HG02981 (cell line): ENCODE results near the gene FTCDNL1.

Source experiments
- ATAC-seq: cut with Tn5 transposase; IDR thresholded peaks from one replicate; pipeline ENCODE4 v1.9.1; 2021; ENCODE audit warnings: mild to moderate bottlenecking, moderate library complexity; ENCODE audit not compliant: unreplicated experiment

FTCDNL1 gene

DNA sequence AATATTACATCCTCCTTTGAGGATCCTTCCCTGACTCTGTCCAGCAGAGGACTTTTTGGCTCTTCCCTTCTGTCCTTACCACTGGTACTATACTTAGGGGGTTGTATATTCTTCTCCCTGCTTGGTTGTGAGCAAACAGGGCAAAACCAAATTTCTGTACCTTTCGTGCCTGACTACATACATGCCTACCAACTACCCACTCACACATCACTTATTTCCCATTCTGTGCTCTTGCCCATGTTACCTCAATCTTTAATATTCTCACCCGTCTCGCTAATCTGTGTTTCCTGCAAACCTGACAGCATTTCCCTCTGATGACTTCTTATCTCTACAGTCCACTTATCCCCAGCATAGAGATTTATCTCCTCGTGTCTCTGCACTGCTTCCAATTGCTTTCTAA is 58.6 kb downstream of the FTCDNL1 start:
- ATAC-seq = no peak

GRCh38 chr2:199791326-199791725 is 59.7 kb downstream of the FTCDNL1 start:
- no peak for ATAC-seq

GRCh38 chr2:199784512-199784911 is 66.5 kb downstream of the FTCDNL1 start:
- no peak for ATAC-seq

- ATAC-seq = no peak
These were observed 71.4 kb downstream of the FTCDNL1 start for GRCh38 chr2:199779589-199779988.

DNA sequence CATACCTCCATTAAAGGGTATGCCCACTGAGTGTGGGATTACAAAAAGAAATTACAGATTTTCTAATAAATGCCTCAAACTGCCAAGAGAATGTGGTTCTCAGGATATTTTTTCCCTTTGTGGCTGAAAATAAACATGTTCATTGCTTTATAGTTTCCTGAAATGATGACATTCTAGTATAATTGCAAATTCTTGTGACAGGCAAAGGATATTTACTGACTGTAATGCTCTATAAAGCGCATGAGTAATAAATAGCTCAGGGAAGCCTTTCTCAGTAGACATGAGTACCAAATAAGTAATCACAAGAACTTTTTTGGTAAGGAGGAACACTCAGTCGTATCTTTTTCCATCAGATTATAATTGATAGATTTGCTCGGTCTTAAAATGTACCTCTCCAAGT is 72.3 kb downstream of the FTCDNL1 start:
- no peak for ATAC-seq

DNA sequence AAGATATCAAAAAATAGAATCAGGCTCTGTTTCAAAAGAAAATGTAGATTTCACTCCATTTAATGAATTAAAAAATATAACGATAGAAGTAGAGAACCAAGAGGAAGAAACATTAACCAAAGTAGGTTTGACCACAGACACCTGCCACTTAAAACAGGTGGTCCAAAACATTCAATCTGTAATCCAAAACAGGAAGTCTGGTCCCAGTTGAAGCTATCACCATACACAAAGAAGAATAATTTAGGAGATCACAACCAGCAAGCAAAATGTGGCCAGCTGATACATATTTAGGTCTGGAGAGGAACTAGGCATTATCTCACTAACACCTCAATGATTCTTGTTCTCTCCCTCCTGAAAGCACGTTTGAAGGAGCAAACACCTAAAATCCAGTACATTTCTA is 73.1 kb downstream of the FTCDNL1 start:
- no peak for ATAC-seq

DNA sequence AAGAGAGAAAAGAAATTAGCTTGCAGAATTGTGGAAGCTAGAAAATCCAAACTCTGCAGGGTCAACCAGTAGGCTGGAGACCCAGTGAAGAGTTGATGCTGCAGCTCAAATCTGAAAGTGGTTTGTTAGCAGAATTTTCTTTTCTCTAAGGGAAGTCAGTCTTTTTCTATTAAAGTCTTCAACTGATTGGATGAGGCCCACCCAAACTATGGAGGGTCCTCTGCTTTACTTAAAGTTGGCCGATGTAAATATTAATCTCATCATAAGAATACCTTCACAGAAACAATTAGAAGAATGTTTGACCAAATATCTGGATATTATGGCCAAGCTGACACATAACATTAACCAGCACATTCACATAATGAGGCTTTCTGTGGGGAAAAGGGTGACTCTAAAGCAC is 73.7 kb downstream of the FTCDNL1 start:
- no peak for ATAC-seq

GRCh38 chr2:199775267-199775666 is 75.7 kb downstream of the FTCDNL1 start:
- ATAC-seq = no peak

DNA sequence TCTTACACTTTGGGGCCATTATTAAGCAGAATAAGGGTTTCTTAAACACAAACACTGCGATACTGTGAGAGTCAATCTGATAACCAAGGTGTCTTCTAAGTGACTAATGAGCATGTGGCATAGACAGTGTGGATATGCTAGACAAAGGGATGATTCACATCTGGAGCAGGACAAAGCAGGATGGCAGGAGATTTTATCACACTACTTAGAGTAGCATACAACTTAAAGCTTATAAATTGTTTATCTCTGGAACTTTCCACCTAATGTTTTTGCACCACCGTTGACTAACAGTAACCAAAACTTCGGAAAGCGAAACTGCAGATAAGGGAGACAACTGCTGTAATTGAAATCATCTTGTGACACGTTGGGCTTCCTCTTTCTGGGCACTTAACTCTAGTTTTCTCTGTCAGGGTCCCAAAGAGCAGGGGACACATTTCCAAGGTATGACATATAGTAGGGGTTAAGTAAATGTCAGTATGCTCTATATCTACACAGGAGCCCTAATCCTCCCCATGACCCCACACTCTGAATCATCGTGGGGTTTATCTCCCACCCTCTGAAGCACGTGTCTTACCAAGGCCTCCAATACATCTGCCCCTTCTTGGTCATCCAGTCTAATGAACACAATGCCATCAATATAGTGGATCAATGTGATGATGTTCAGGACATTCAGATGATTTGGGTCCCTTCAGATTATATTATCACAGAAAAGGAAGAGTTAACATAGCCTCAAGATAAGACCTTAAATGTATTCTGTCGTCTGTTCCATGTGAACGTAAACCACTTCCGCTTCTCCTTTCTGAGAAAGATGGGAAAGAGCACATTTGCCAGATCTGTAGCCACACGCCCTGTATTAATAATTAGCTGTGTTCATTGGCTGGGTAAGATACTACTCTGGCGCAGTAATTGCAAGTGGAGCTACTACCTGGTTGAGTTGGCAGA is 78.7 kb downstream of the FTCDNL1 start:
- ATAC-seq = no peak

- ATAC-seq = no peak
These were observed 80.3 kb downstream of the FTCDNL1 start for GRCh38 chr2:199770716-199771115.

- ATAC-seq = no peak
These were observed 85.3 kb downstream of the FTCDNL1 start for GRCh38 chr2:199765646-199766045.

DNA sequence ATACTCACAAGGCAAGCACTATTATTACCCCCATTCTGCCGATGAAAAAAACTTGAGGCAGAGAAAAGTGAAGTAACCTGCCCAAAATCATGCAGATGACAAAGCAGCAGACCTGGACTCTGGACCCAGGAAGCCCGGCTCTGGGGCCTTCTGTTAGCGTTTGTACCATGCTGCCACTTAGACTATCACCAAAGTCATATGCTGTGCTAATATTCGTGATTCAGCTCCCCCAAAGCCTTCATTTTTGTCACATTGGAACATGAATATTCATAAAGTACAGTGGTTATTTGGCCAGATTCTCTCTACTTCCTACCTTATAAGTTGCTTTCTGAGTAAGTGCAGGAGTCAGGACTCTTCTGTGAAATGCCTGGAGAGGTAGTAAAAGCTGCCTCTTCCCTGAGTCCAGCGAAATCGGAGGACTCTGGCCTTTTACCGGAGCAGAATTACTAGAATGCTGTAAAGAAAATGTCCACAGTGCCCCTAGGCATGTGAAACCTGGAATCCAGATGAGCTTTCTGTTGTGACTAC is 86.7 kb downstream of the FTCDNL1 start:
- ATAC-seq = no peak

GRCh38 chr2:199762963-199763362 is 88.0 kb downstream of the FTCDNL1 start:
- ATAC-seq = no peak

GRCh38 chr2:199760574-199760973 is 90.4 kb downstream of the FTCDNL1 start:
- ATAC-seq = no peak

DNA sequence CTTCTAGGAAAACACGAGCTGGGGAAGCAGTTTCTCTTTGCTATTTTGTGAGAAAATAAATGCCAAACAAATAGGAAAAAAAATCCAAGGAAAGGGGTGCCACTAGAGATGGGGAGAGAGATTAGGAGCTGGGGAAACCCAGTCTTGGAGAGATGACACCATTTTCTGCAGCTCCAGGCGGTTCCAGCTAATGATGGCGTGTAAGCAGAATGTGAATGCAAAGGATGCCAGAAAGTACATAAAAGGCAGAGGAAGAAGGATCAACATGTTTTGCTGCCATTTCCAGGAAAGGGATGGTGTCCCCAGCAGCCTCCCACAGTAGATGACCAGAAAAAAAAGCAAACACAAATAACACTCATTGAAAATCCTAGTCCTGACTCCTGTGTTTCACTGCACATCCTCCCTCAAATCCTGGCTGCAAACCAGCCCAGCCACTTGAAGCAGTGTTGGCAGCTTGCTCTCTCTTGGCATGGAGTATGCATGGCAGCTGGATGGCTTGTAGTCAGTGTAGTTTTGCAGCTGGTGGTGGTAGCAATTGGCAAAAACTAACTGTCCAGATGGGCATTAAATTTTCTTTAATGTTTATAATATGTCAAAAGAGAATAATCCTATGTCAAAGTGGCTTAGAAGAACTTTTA is 93.6 kb downstream of the FTCDNL1 start:
- no peak for ATAC-seq

- ATAC-seq = no peak
These were observed 94.2 kb downstream of the FTCDNL1 start for GRCh38 chr2:199756743-199757142.

- ATAC-seq = no peak
These were observed 94.8 kb downstream of the FTCDNL1 start for GRCh38 chr2:199756211-199756610.

- no peak for ATAC-seq
These were observed 96.2 kb downstream of the FTCDNL1 start for GRCh38 chr2:199754766-199755165.

DNA sequence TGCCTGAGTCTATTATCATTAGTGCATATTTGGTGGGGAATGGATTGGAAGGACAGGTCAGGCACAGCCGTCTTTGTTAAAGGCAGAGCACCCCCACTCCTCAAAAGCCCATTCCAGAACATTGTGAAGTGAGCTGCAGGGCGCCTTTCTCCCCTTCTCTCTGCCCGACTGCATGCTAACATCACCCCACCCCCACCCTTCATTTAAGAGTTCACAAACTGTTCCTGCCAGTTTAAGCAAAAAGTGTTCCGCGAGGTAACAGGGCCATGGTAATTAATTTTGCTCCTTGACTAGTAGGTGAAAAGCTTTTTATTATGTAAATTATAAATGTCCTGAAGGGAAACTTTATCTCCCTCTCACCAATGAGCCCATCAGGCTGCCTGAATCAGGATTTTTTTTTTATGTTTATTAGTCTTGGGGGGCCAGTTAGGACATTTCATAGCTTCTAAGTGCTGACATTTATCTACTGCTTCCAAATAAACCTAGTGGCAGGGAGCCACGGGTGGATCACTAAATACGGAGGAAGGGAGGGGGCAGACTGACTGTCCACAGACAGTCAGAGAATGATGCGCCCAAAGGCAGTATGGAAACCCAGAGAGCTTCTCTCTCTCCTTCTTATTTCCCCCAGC is 99.4 kb downstream of the FTCDNL1 start:
- no peak for ATAC-seq

DNA sequence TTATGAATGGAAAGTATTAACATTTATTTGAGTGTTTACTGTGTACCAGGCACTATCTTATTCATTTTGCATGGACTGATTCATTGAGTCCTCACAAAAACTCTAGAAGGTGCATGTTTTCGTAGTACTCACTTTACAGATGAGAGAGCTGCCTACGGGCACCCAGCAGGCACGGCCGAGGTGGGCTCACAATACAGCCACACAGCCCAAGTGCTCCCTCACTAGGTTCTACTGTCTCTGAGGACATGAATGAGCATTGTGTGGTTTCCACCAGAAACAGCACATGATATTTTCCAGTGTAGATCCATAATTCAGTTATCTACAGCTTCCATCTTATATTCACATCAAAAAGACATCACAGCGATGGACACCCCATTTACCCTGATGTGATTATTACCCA is 101.4 kb downstream of the FTCDNL1 start:
- no peak for ATAC-seq

GRCh38 chr2:199744724-199745123 is 106.3 kb downstream of the FTCDNL1 start:
- no peak for ATAC-seq

DNA sequence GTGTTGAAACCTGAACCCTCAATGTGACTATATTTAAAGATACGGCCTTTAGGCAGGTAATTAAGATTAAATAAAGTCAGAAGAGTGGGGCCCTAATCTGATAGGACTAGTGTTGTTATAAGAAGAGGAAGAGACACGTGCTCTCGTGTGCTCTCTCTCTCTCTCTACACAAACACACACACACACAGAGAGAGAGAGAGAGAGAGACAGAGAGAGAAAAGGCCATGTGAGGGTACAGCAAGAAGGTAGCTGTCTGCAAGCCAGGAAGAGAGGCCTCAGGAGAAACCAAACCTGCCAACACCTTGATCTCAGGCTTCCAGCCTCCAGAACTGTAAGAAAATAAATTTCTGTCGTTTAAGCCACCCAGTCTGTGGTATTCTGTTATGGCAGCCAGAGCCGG is 106.7 kb downstream of the FTCDNL1 start:
- no peak for ATAC-seq
